ENCODE results near the gene HTR2B. TPM values are rescaled to one million over a fixed set of nuclear protein-coding genes. Genes with fewer than 3 reads are reported as not detected.

HTR2B gene
- total RNA-seq (2014; rRNA removed; shearing (Covaris generic)) (not detected in 2 replicates), polyA plus RNA-seq (2016; fragmentation: Nextera tagmentation; extraction: Ambion mirVana) (0.15 TPM in 1 of 2 replicates, not detected in the other)

DNA sequence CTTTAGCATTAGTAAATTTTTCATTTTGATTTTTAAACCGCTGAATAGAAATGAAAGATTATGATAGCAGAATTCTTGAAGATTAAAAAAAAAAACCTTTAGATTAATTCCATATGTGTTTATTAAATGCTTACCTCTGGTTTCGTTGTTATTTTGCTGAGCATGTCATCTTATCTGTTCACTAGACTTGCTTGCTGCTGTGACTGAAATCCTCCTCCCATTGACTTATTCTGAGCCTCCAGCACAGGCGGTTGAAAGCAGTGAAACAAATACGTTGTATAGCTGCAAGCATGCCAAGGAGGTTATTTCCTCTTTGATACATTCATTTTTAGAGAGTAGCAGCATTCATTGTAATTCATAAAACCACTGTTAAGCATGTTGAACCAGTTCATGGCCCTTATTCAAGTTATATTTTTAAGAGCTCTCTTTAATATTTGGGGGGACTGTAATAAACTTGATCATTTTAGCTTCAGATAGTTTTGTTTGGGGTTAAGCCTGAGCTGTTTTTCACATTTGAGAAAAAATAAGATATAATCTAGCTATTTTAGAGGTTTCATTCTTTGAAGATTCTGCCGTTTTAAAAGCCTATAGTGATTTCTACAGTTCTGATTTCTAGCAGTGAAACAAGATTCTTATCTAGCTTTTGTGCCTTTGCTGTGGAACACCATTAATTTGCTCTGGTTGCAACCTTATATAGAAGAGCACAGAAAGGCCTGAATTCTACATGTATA is at the start of gene HTR2B:
TSS of gene HTR2B (minus strand) at position 205 of the 731 bp plus-strand sequence. CDS start 1,278 bp downstream, outside the sequence.
- in situ Hi-C loops (cut with MboI), result loop anchor here (25.0 kb wide), 1 partner anchor 287 kb away; no protein-coding TSS in a partner anchor
- H3K79me2 ChIP-seq (ENCODE audit: insufficient read depth), result peaks cover 70% of the 10 kb centered on the region
- no peak within 1 kb of the TSS for H2AFZ ChIP-seq
- no peaks in the 10 kb centered on the region for H3K9me2 ChIP-seq (ENCODE audit: insufficient read depth)
- TF ChIP-seq EZH2 (IDR thresholded peaks at IDR 0.05; ENCODE audit: insufficient read depth, poor library complexity, severe bottlenecking) (no peak), EZH2phosphoT487 (IDR thresholded peaks at IDR 0.05; ENCODE audit: insufficient read depth, low read depth) (no peak)
- H3K9ac ChIP-seq, result no peak within 1 kb of the TSS
- no peak for DNase-seq
- H3K4me3 ChIP-seq, result no peak within 1 kb of the TSS
- no peaks in the 10 kb centered on the region for H3K9me3 ChIP-seq (ENCODE audit: low read depth)
- no peaks in the 10 kb centered on the region for H3K36me3 ChIP-seq (ENCODE audit: low read depth)
- no peak within 1 kb of the TSS for H3K27ac ChIP-seq
- H3K4me1 ChIP-seq (ENCODE audit: insufficient read depth), result peaks cover 5% of the 10 kb centered on the region
- H3F3A ChIP-seq (ENCODE audit: insufficient read depth), result peaks cover 11% of the 10 kb centered on the region; the same call in 1 of the 2 replicates
- H4K20me1 ChIP-seq (ENCODE audit: insufficient read depth), result no peaks in the 10 kb centered on the region
- no peak within 1 kb of the TSS for H3K4me2 ChIP-seq (ENCODE audit: unreplicated experiment)
- no peaks in the 10 kb centered on the region for H3K27me3 ChIP-seq (replicated peaks; ENCODE audit: insufficient read depth)
- WGBS, 2 experiments (ENCODE audit: low coverage in 1 of 2, low lambda C conversion rate in 2 of 2, missing lambda C conversion rate in 2 of 2), result 95 to 97% methylated on average over 5 of the region's 5 CpGs

GRCh38 chr2:231174211-231174651 is 49.4 kb upstream of the HTR2B start:
- H3K9me2 ChIP-seq (ENCODE audit: insufficient read depth), result no peaks in the 10 kb centered on the region
- no peak for TF ChIP-seq EZH2phosphoT487 (IDR thresholded peaks at IDR 0.05; ENCODE audit: insufficient read depth, low read depth)
- TF ChIP-seq EZH2 (IDR thresholded peaks at IDR 0.05; ENCODE audit: insufficient read depth, poor library complexity, severe bottlenecking), result no peak
- H3K27ac ChIP-seq, result no peak overlapping the region
- H3K9ac ChIP-seq, result no peak overlapping the region
- H3F3A ChIP-seq (ENCODE audit: insufficient read depth), result peaks cover 32% of the 10 kb centered on the region
- H3K4me3 ChIP-seq, result no peak overlapping the region
- H3K9me3 ChIP-seq (ENCODE audit: low read depth), result no peaks in the 10 kb centered on the region
- H3K27me3 ChIP-seq (replicated peaks; ENCODE audit: insufficient read depth), result no peaks in the 10 kb centered on the region
- in situ Hi-C loops (cut with MboI), result no loop called here
- no peaks in the 10 kb centered on the region for H3K79me2 ChIP-seq (ENCODE audit: insufficient read depth)
- H3K4me1 ChIP-seq (ENCODE audit: insufficient read depth), result peaks cover 25% of the 10 kb centered on the region
- H3K4me2 ChIP-seq (ENCODE audit: unreplicated experiment), result no peak overlapping the region
- no peak for DNase-seq
- no peak overlapping the region for H2AFZ ChIP-seq
- peaks cover 24% of the 10 kb centered on the region for H3K36me3 ChIP-seq (ENCODE audit: low read depth)
- WGBS, 2 experiments (ENCODE audit: low coverage in 1 of 2, low lambda C conversion rate in 2 of 2, missing lambda C conversion rate in 2 of 2), result 48 to 49% methylated on average over 2 of the region's 2 CpGs
- no peaks in the 10 kb centered on the region for H4K20me1 ChIP-seq (ENCODE audit: insufficient read depth)

GRCh38 chr2:231172025-231172424 is 47.2 kb upstream of the HTR2B start:
- peak; percentile 63 for DNase-seq
- H3K9ac ChIP-seq, result no peak overlapping the region
- no peak overlapping the region for H3K27ac ChIP-seq

GRCh38 chr2:231170055-231170454 is 45.2 kb upstream of the HTR2B start:
- DNase-seq, result peak; percentile 78
- peaks cover 44% of the 10 kb centered on the region for H3K36me3 ChIP-seq (ENCODE audit: low read depth)
- H3K9ac ChIP-seq, result 0 out of 2 replicates have a peak overlapping the region, but pooled peaks have one; percentile 24

More at GRCh38 chr2:231172025-231172424, 47.2 kb upstream of the HTR2B start:
- Histone ChIP-seq H3K4me2 (ENCODE audit: unreplicated experiment) (no peak overlapping the region), H2AFZ (no peak overlapping the region), H3K9me2 (ENCODE audit: insufficient read depth) (no peaks in the 10 kb centered on the region), H4K20me1 (ENCODE audit: insufficient read depth) (no peaks in the 10 kb centered on the region), H3K9me3 (ENCODE audit: low read depth) (no peaks in the 10 kb centered on the region), H3K79me2 (ENCODE audit: insufficient read depth) (no peaks in the 10 kb centered on the region), H3F3A (ENCODE audit: insufficient read depth) (peaks cover 40% of the 10 kb centered on the region), H3K27me3 (replicated peaks; ENCODE audit: insufficient read depth) (no peaks in the 10 kb centered on the region), H3K36me3 (ENCODE audit: low read depth) (peaks cover 29% of the 10 kb centered on the region), H3K4me1 (ENCODE audit: insufficient read depth) (peaks cover 25% of the 10 kb centered on the region), H3K4me3 (no peak overlapping the region)
- 67 to 68% methylated on average over 3 of the region's 3 CpGs for WGBS, 2 experiments (ENCODE audit: low coverage in 1 of 2, low lambda C conversion rate in 2 of 2, missing lambda C conversion rate in 2 of 2)
- in situ Hi-C loops (cut with MboI), result no loop called here
- TF ChIP-seq EZH2 (IDR thresholded peaks at IDR 0.05; ENCODE audit: insufficient read depth, poor library complexity, severe bottlenecking), result no peak
- TF ChIP-seq EZH2phosphoT487 (IDR thresholded peaks at IDR 0.05; ENCODE audit: insufficient read depth, low read depth), result no peak

More at GRCh38 chr2:231170055-231170454, 45.2 kb upstream of the HTR2B start:
- Histone ChIP-seq H3K27ac (peak overlapping the region; percentile 69), H3K27me3 (replicated peaks; ENCODE audit: insufficient read depth) (no peaks in the 10 kb centered on the region), H3K79me2 (ENCODE audit: insufficient read depth) (no peaks in the 10 kb centered on the region), H4K20me1 (ENCODE audit: insufficient read depth) (no peaks in the 10 kb centered on the region), H3K4me3 (no peak overlapping the region), H3K9me3 (ENCODE audit: low read depth) (no peaks in the 10 kb centered on the region), H2AFZ (no peak overlapping the region), H3K4me1 (ENCODE audit: insufficient read depth) (peaks cover 25% of the 10 kb centered on the region), H3F3A (ENCODE audit: insufficient read depth) (peaks cover 40% of the 10 kb centered on the region), H3K9me2 (ENCODE audit: insufficient read depth) (no peaks in the 10 kb centered on the region), H3K4me2 (ENCODE audit: unreplicated experiment) (no peak overlapping the region)
- in situ Hi-C loops (cut with MboI), result no loop called here
- 53 to 57% methylated on average over 1 of the region's 1 CpG for WGBS, 2 experiments (ENCODE audit: low coverage in 1 of 2, low lambda C conversion rate in 2 of 2, missing lambda C conversion rate in 2 of 2)
- TF ChIP-seq EZH2phosphoT487 (IDR thresholded peaks at IDR 0.05; ENCODE audit: insufficient read depth, low read depth) (no peak), EZH2 (IDR thresholded peaks at IDR 0.05; ENCODE audit: insufficient read depth, poor library complexity, severe bottlenecking) (no peak)

Data from GM23248 (cell line).